ENCODE data around the gene RPS14. TPM values are rescaled to one million over a fixed set of nuclear protein-coding genes. Genes with fewer than 3 reads are reported as not detected.

Gene RPS14
- total and polyA plus RNA-seq, 2 experiments from 2014 or later = 1,343 to 1,694 TPM

DNA sequence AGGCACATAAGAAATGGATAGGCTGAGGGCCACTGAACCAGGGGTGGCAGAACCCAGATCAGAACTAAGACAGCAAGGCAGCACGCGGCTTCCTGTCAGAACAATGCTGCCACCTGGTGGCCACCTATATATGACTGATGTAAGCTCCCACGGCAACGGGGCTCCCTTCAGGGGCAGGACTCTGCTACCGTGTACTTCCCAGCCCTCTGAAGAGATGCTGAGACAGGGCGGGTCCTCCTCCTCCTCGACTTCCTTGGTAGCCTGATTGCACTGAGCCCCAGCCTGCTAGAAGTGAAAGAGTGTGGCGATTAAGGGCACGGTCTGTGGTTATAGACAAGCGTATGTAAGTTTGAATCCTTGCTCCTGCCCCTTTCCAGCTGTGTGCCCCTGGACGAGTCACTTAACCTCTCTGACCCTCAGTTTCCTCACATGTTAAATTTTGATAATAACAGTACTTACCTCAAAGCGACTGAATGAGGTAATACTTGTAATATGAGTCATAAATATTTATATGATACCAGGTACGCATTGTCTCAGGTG lies 13.3 kb downstream of the RPS14 start:
- Histone ChIP-seq H3K4me3 (no peak overlapping the region), H3K9ac (no peak overlapping the region), H3K27ac (no peak overlapping the region), H3K79me2 (ENCODE audit: insufficient read depth) (no peaks in the 10 kb centered on the region), H2AFZ (0 out of 2 replicates have a peak overlapping the region, but pooled peaks have one; percentile 45), H3K4me1 (ENCODE audit: insufficient read depth) (peaks cover 6% of the 10 kb centered on the region; the same call in 1 of the 2 replicates), H3K9me2 (ENCODE audit: insufficient read depth) (no peaks in the 10 kb centered on the region), H3F3A (ENCODE audit: insufficient read depth) (peaks cover 8% of the 10 kb centered on the region; the same call in 1 of the 2 replicates), H4K20me1 (ENCODE audit: insufficient read depth) (no peaks in the 10 kb centered on the region), H3K36me3 (ENCODE audit: low read depth) (no peaks in the 10 kb centered on the region), H3K9me3 (ENCODE audit: low read depth) (no peaks in the 10 kb centered on the region), H3K4me2 (ENCODE audit: unreplicated experiment) (no peak overlapping the region), H3K27me3 (replicated peaks; ENCODE audit: insufficient read depth) (no peaks in the 10 kb centered on the region)
- peak; percentile 92 for DNase-seq
- no peak for TF ChIP-seq EZH2 (IDR thresholded peaks at IDR 0.05; ENCODE audit: insufficient read depth, poor library complexity, severe bottlenecking)
- TF ChIP-seq EZH2phosphoT487 (IDR thresholded peaks at IDR 0.05; ENCODE audit: insufficient read depth, low read depth) = no peak
- 28 to 30% methylated on average over 13 of the region's 13 CpGs for WGBS, 2 experiments (ENCODE audit: low coverage in 1 of 2, low lambda C conversion rate in 2 of 2, missing lambda C conversion rate in 2 of 2)
- in situ Hi-C loops (cut with MboI) = loop anchor here (25.0 kb wide), 1 partner anchor 599 kb away; no protein-coding TSS in a partner anchor

DNA sequence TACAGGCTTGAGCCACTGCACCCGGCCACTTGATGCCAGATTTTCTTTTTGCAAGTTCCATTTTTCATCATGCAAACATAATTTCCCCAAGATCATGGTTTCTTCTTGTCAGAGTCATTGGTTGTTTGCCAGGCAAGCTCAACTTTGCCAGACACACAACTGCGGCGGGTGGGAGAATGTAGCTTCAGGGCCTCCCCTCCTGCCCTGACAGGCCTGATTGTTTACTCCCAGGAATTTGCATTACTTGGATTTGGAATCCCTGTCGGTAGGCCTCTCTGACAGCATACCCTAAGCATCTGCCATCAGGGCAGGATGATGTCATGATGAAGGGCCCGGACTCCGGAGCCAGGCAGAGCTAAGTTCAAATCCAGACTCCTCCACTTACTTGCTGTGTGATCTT lies 15.1 kb downstream of the RPS14 start:
- Histone ChIP-seq H3K27me3 (replicated peaks; ENCODE audit: insufficient read depth) (no peaks in the 10 kb centered on the region), H3K9ac (no peak overlapping the region), H3K9me3 (ENCODE audit: low read depth) (no peaks in the 10 kb centered on the region), H4K20me1 (ENCODE audit: insufficient read depth) (no peaks in the 10 kb centered on the region), H3K9me2 (ENCODE audit: insufficient read depth) (no peaks in the 10 kb centered on the region), H3K79me2 (ENCODE audit: insufficient read depth) (no peaks in the 10 kb centered on the region), H3F3A (ENCODE audit: insufficient read depth) (no peaks in the 10 kb centered on the region; the same call in 1 of the 2 replicates), H3K4me1 (ENCODE audit: insufficient read depth) (peaks cover 6% of the 10 kb centered on the region; the same call in 1 of the 2 replicates), H3K27ac (peak overlapping the region; percentile 21; the same call in 1 of the 2 replicates), H3K36me3 (ENCODE audit: low read depth) (no peaks in the 10 kb centered on the region), H2AFZ (no peak overlapping the region), H3K4me3 (no peak overlapping the region), H3K4me2 (ENCODE audit: unreplicated experiment) (no peak overlapping the region)
- peak; percentile 72 for DNase-seq
- TF ChIP-seq EZH2phosphoT487 (IDR thresholded peaks at IDR 0.05; ENCODE audit: insufficient read depth, low read depth) (no peak), EZH2 (IDR thresholded peaks at IDR 0.05; ENCODE audit: insufficient read depth, poor library complexity, severe bottlenecking) (no peak)
- in situ Hi-C loops (cut with MboI) = loop anchor here (25.0 kb wide), 1 partner anchor 597 kb away; no protein-coding TSS in a partner anchor
- 30 to 35% methylated on average over 6 of the region's 6 CpGs for WGBS, 2 experiments (ENCODE audit: low coverage in 1 of 2, low lambda C conversion rate in 2 of 2, missing lambda C conversion rate in 2 of 2)

DNA sequence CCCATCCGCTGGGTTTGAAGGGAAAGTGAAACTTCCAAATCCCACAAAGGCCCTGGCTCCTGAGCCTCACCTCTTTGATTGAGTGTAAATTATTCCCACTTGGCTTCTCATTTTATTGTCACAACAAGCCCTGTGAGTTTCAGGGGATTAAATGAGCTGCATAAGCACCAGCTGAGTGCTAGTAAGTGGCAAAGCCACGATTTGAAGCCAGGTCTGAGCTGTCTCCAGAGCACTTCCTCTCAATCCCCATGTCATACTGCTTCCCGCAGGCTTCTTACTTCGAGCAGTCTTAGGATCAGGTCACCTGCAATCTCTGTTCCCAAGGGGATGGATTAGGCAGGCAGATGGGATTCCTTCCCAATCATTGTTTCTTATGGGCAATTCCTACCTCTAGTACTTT lies 18.0 kb downstream of the RPS14 start:
- no peaks in the 10 kb centered on the region for H3F3A ChIP-seq (ENCODE audit: insufficient read depth)
- H3K27me3 ChIP-seq (replicated peaks; ENCODE audit: insufficient read depth) = no peaks in the 10 kb centered on the region
- WGBS, 2 experiments (ENCODE audit: low coverage in 1 of 2, low lambda C conversion rate in 2 of 2, missing lambda C conversion rate in 2 of 2) = 57 to 60% methylated on average over 4 of the region's 4 CpGs
- in situ Hi-C loops (cut with MboI) = loop anchor here (25.0 kb wide), 1 partner anchor 594 kb away; no protein-coding TSS in a partner anchor
- H3K9me2 ChIP-seq (ENCODE audit: insufficient read depth) = no peaks in the 10 kb centered on the region
- H3K4me2 ChIP-seq (ENCODE audit: unreplicated experiment) = no peak overlapping the region
- H3K27ac ChIP-seq = no peak overlapping the region
- DNase-seq = no peak
- no peak overlapping the region for H3K9ac ChIP-seq
- H3K36me3 ChIP-seq (ENCODE audit: low read depth) = no peaks in the 10 kb centered on the region
- H2AFZ ChIP-seq = no peak overlapping the region
- no peaks in the 10 kb centered on the region for H4K20me1 ChIP-seq (ENCODE audit: insufficient read depth)
- H3K9me3 ChIP-seq (ENCODE audit: low read depth) = no peaks in the 10 kb centered on the region
- H3K4me3 ChIP-seq = no peak overlapping the region
- H3K4me1 ChIP-seq (ENCODE audit: insufficient read depth) = peaks cover 6% of the 10 kb centered on the region; the same call in 1 of the 2 replicates
- no peaks in the 10 kb centered on the region for H3K79me2 ChIP-seq (ENCODE audit: insufficient read depth)
- TF ChIP-seq EZH2 (IDR thresholded peaks at IDR 0.05; ENCODE audit: insufficient read depth, poor library complexity, severe bottlenecking) (no peak), EZH2phosphoT487 (IDR thresholded peaks at IDR 0.05; ENCODE audit: insufficient read depth, low read depth) (no peak)

DNA sequence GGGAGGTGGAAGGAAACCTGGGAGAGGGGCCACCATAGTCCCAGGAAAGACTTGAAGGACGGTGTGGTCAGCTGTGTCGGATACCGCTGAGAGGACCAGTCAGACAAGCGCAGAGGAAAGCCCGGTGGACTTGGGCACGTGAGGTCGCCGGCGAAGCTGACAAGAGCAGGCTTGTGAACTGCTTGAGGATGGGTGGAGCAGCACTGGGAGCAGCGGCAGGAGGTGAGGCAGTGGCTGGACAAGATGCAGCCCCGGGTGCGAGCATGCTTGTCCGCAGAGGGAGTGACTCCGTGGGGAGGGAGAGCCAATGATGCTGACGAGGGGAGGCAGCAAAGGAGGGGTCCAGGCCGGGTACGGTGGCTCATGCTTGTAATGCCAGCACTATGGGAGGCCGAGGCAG lies 18.5 kb downstream of the RPS14 start:
- H4K20me1 ChIP-seq (ENCODE audit: insufficient read depth) = no peaks in the 10 kb centered on the region
- DNase-seq = no peak
- H3F3A ChIP-seq (ENCODE audit: insufficient read depth) = no peaks in the 10 kb centered on the region
- no peaks in the 10 kb centered on the region for H3K9me2 ChIP-seq (ENCODE audit: insufficient read depth)
- in situ Hi-C loops (cut with MboI) = loop anchor here (25.0 kb wide), 1 partner anchor 594 kb away; no protein-coding TSS in a partner anchor
- H3K27me3 ChIP-seq (replicated peaks; ENCODE audit: insufficient read depth) = no peaks in the 10 kb centered on the region
- H3K27ac ChIP-seq = no peak overlapping the region
- H3K4me1 ChIP-seq (ENCODE audit: insufficient read depth) = peaks cover 6% of the 10 kb centered on the region; the same call in 1 of the 2 replicates
- H2AFZ ChIP-seq = no peak overlapping the region
- no peak for TF ChIP-seq EZH2 (IDR thresholded peaks at IDR 0.05; ENCODE audit: insufficient read depth, poor library complexity, severe bottlenecking)
- TF ChIP-seq EZH2phosphoT487 (IDR thresholded peaks at IDR 0.05; ENCODE audit: insufficient read depth, low read depth) = no peak
- no peak overlapping the region for H3K9ac ChIP-seq
- no peaks in the 10 kb centered on the region for H3K36me3 ChIP-seq (ENCODE audit: low read depth)
- WGBS, 2 experiments (ENCODE audit: low coverage in 1 of 2, low lambda C conversion rate in 2 of 2, missing lambda C conversion rate in 2 of 2) = 91 to 92% methylated on average over 16 to 18 of the region's 18 CpGs
- H3K79me2 ChIP-seq (ENCODE audit: insufficient read depth) = no peaks in the 10 kb centered on the region
- H3K9me3 ChIP-seq (ENCODE audit: low read depth) = no peaks in the 10 kb centered on the region
- H3K4me3 ChIP-seq = no peak overlapping the region
- H3K4me2 ChIP-seq (ENCODE audit: unreplicated experiment) = no peak overlapping the region
